NT2/D1 (cell line): ENCODE measurements around the gene TEAD3.

ENCODE experiments used
- SUZ12 ChIP-seq: IDR thresholded peaks from 2 replicates; pipeline ENCODE4 v1.6.1; 2011; ENCODE audit not compliant: insufficient read length, insufficient read depth; ENCODE audit errors: extremely low read depth
- ZNF274 ChIP-seq: IDR thresholded peaks from 2 replicates; pipeline ENCODE4 v1.6.1; 2011; ENCODE audit warnings: mild to moderate bottlenecking, low read depth, low read length

- TF ChIP-seq ZNF274 (no peak), SUZ12 (no peak)
Measured at GRCh38 chr6:35463292-35463691, 33.6 kb downstream of the TEAD3 start.
